HG03064 (cell line): ENCODE results near the gene MPRIP.
A peak's percentile ranks its signal among the peaks of the same experiment; 100 is the strongest.

Experiments used
- ATAC-seq: cut with Tn5 transposase; IDR thresholded peaks from one replicate; pipeline ENCODE4 v1.9.1; 2021; ENCODE audit warnings: low read depth; ENCODE audit not compliant: unreplicated experiment

MPRIP gene

DNA sequence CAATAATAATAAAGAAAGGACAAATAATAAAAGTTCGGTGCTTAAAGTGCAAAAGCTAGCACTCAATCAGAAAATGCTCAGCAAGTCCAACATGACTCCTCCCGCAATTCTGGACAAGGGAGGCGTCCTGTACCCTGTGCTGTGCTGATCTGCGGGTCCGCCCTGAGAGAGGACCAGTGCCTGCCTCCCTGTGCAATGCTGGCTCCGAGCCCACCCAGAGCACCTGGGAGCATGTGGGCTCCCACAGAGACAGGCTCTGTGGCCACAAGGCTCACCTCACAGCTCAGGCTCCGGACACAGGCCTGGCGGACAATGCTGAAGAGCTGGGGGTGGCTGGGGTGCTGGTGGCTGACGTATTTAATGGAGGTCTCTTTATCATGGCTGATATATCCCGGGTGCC, 183.6 kb downstream of the MPRIP start:
- ATAC-seq: no peak

DNA sequence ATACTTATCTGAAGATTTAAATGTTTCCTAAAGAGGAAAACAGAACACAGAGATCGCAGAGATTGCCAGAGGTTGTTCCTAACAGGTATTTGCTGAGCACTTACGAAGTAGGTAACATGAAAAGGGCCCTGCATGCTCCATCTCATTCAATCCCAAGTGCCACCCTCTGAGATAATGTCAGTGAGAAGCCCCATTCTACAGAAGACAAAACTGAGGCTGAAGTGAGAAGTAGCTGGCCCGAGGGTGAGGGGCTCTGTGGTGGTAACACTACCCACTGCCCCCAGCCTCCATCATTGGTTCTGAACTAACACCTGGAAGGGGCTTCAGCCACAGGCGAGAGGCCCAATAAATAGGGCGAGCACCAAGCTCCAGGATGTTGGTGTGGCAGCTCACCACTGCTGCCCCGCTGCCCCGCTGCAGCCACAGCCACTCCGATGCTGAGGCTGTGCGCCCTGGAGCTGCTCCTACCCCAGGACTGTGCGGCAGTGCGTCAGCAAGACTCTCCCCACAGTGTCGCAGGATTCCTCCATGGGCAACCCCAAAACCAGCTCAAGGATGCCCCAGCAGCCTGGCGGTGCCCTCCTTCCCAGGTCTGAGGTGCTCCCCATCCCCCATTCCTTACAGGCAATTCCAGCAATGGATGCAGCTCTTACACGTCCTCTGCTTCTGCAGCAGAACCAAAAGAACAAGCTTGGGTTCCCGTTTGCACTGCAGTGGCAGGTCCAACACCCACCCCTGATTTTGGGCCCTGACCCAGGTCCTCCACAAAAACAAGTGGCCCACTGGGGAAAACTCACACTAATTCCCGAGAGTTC, 184.4 kb downstream of the MPRIP start:
- ATAC-seq: no peak

DNA sequence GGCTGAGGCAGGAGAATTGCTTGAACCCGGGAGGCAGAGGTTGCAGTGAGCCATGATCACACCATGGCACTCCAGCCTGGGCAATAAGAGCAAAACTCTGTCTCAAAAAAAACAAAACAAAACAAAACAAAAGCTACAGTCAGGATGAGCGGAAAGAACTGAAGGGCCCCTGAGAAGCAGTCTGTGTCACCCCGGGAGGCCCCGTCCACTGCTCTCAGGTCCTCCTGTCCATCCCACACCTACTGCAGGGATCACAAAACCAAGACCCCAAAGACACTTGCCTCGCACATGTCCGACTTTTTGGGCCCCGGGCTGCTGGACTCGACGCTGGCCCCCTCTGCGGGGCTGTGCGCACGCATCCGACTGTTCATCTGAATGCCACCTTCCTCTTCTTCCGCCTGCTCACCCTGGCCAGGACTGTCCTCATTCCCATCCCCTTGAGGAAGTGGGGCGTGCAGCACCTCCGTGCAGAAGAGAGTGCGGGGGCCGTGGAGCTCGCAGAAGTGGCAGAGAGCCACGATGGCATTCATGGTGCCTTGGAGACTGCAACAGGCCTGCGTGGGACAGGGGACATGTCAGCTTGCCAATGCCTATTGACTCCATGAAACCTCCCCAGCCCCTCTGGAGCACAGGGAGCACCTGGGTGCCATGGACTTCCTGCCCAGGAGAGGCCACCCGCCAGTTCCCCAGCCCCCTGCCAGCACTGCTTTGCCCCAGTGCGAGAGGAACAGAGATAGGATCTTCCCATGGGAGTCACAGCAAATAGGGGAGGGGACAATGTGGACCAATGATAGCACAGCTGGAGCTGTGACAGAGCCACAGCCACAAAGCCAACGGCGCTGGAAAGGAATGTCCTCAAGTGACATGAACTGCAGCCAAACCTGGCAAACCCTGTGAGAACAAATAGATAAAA, 185.6 kb downstream of the MPRIP start:
- ATAC-seq: no peak

DNA sequence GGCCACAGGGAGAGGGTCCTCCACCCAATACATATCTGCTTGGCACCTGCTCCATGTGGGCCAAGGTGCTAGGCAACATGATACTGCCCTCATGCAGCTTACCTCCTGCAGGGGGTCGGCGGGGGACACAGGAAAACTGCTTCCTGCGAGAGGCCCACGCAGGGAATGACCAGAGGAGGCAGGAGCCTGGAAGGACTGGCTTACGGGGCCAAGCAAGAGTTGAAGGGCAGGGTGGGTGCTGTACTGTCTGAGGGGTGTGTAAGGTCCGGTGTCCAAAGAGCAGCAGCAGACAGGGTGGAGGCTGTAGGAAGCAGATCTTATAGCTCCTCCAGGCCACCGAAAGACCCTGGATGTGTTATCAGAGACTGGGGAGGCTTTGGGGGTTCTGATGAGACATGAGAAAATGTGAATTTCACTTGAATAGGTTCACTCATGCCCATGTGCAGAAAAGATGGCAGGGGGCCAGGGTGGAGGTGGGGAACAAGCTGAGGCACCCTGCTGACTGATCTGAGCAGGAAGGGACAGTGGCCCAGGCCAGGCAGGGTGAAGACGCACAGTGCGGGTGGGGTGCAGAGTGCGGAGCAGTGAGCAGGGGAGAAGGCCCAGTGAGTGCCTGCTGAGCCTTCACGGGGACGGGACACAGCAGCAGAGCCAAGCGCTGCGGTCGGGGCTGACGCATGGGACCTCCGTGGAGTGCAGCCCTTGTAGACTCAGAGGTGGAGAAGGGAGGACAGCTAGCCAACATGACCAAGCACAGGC, 186.4 kb downstream of the MPRIP start:
- ATAC-seq: no peak

DNA sequence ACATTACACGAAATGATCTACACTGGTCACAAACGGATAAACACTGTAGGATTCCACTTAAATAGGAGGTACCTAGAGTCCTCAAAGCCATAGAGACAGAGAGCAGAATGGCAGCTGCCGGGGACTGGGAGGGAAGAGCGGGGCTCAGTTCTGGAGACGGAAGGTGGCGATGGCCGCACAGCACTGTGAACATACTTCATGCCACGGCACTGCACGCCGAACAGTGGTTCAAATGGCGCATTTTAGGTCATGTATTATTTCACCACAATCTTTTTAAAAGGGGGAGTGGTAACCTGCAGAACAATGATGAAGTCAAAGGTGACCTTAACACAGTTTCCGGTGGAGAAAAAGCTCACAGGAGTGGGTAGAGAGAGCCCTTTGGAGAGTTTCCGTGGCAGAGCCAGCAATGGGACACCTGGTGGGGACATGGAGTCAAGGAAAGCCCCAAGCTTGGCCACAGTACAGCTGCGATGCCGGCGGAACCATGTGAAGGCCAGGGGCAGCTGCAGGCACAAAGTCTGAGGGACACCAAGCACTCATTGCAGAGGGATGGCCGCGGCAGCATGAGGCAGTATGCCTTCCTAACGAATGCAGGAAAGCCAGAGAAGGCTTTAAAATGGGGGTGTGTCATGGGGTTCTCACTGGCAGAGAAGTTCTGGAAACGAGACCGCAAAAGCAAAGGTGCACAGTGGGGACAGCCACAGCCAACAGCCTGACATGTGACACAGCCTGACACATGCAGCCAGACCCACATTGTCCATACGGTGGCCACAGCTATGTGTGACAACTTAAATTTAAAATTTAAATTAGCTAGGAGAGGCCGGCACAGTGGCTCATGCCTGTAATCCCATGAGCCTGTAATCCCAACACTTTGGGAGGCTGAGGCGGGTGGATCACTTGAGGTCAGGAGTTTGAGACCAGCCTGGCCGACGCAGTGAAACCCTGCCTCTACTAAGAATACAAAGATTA, 187.4 kb downstream of the MPRIP start:
- no peak for ATAC-seq

DNA sequence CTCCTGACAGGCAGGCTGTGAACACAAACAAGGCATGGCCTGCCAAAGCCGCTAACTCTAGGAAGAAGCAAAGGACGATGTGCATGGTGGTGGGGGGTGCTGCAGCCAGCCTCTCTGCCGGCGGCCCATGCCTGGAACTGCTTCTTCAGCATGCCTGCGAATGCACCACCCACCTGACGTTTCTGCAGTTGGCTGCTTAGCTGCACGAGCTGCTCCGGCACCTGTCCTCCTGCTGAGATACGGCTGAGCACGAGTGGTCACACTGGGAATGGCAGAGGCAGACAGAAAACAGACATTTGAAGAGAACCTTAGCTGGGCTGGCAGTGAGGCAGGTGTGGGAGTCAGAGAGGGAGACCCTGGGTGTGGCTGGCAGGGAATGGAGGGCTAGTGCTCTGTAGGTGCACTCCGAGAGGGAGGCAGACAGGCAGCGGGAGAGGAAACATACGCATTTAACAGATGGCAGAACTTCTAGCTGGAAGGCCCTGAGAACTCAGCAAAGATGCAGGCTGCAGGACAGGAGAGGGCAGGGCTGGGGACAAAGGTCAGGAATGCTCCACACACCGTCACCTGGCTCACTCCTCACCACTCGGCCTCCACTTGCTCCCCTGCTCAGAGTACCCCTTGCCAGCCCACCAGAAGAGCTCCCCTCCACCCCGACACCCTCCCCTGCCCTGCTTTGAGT, 189.5 kb downstream of the MPRIP start:
- no peak for ATAC-seq

DNA sequence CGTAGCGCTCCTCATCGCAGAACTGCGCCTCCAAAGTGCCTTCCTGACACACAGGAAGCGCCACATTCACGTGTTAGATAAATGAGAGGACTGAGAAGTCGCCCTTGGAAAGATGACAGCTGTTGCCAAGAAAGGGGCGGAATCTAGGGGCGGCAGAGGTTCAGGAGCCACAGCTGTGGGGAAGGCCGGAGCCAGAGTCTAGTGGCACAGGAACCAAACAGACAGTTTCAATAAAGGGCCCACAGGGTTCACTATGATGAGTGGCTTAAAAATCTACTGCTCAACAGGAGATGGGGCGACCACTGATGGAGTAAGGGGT, 190.0 kb downstream of the MPRIP start:
- no peak for ATAC-seq

DNA sequence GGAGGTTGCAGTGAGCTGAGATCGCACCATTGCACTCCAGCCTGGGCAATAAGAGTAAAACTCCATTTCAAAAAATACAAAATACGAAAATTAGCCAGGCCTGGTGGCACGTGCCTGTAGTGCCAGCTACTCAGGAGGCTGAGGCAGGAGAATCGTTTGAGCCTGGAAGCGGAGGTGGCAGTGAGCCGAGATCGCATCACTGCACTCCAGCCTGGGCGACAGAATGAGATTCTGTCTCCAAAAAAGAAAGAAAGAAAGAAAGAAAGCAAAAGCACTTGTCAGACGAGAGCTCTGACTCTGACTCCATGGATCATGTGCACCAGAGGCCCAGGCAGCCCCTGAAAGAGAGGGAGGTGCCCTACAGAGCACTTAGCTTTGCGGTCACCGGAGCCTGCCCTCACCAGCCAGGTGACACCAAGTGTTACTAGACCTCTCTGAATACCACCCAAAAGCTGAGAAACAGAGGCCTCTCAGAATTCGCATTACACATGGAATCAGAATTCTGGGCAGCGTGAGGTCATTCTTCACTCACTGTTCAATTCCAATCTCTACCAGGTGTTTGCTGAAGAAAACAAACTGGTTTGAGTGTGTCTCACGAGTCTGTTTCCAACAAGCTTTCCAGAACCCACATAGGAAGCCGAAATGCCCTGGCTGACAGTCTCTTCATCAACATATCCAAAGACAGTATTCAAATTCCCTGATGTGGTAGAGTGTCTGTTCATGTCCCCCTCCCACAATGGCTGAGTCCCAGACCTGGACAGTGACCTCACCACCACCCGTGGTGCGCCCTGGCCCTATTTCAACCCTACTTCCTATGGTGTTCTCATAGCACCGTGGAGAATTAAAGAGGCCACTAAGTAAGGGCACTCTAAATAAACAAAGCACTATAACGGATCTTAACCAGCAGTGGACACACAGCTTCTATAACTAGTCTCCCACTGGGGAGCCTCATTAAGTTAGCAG, 193.2 kb downstream of the MPRIP start:
- ATAC-seq: no peak

DNA sequence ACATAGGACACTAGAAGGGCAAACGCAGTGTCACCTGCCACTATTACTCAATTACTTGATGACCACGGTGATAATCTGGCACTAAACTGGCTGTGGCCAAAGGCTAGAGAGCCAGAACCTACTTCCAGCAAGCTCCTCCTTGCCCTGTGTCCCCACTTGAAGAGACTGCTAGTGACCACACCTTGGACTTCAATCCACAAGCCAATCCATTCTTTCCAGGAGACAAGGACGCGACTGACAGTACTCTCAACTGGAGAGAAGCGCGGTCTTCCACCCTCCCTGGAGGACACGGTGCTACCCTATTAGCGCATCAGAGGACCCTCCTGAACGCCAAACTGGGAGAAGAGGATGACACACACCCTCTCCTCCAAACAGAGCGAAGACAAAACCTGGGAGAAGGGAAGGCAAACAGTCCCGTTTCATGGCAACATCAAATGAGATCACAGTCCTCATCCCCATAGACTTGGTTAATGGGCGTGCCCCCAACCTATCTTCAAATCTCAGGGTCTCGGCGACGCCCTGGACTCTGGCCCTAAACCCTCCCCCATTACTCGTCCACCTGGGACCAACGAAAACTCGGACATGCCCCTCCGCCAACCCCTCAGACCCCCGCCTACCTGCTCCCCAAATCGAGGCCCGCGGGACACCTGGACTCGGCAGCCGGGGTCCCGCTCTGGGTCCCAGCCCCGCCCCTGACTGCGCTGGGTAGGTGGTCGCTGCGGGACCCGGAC, 194.2 kb downstream of the MPRIP start:
- ATAC-seq: no peak

DNA sequence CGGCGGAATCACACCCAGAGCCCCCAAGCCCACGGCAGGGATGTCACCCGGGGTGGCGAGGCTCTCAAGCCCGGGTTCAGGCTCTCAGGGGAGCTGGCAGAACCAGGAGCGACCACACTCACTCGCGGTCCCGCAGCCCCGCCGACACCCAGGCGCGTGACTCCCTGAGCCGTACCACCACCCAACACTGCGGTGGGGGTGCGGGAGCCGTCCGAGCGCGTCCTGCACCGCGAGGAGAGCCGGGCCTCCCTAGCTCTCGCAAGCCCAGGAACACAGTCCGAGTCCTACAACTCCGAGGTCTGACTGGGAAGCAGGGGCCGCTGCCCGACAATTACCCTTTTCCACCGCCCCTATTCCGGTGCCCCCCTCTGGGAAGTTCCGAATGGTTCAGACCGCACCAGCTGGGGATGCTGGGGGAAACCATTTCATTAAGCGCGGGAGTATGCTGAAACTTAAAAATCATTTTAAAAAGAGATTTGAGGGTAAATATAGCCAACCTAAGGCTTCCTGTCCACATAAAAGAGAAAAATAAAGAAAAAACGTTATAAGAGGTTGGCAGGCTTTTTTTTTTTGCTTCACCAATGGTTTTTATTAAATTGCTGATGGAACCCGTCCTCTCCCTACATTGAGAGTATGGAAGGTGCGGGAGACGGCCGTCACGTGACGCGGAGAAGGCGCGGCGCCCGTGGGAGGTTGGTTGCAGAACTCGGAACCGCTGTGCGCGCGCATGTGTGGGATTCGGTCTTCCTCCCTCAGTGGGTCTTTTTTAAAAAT, 195.0 kb downstream of the MPRIP start, which contains the start of gene FLCN:
FLCN (minus strand) TSS at position 143 of the 774 bp plus-strand sequence. CDS start 9,031 bp downstream, outside the sequence.
- ATAC-seq: peak; percentile 69

DNA sequence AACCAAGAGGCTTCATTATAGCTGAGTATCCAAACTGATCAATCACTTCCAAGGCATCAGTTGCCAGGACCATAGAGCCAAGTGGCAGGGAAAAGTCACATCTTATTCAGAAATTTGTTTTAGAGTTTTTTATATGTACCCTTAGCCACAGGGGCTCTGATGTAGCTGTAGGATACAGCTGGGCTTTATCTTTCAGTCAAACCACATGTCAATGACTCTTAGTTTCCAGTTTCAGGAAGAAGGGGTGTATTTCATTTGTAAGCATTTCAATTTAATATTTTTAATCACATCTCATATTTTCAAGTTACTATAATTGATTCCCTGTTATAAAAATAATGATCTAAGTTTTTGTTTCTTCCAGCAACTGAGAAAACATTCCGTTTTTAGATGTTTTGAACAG, 197.6 kb downstream of the MPRIP start:
- ATAC-seq: no peak

DNA sequence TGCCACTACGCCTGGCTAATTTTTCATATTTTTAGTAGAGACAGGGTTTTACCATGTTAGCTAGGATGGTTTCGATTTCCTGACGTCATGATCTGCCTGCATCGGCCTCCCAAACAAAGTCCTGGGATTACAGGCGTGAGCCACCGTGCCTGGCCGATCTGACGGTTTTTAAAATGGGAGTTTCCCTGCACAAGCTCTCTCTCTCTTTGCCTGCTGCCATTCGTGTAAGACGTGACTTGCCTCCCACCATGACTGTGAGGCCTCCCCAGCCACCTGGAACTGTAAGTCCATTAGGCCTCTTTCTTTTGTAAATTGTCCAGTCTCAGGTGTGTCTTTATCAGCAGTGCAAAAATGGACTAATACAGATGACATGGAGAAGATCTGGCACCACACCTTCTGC, 199.4 kb downstream of the MPRIP start:
- no peak for ATAC-seq

DNA sequence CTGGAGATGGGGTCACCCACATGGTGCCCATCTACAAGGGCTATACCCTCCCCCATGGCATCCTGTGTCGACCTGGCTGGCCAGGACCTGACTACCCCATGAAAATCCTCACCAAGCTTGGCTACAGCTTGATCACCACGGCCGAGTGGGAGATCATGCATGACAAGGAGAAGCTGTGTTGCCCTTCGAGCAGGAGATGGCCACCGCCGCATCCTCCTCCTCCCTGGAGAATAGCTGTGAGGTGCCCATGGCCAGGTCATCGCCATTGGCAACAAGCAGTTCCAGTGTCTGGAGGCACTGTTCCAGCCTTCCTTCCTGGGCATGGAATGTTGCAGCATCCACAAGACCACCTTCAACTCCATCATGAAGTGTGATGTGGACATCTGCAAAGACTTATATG, 200.0 kb downstream of the MPRIP start:
- no peak for ATAC-seq
